Effector memory CD4-positive, alpha-beta T cell (primary cell): Measurements from ENCODE around the gene PRICKLE3.
"Not testable (repeated sequence)": the region's sequence is repeated elsewhere in the genome, so short reads cannot be mapped to it uniquely, and the experiment has no call there.

ENCODE experiments used
- DNase-seq, 3 donors: peaks; one replicate each; pipeline ENCODE4 v3.0.0-alpha.2; 2020
- H3K27ac ChIP-seq: 2 replicates; pipeline ENCODE4 v1.7.0; 2013; ENCODE audit warnings: mild to moderate bottlenecking, low read length, moderate library complexity; ENCODE audit not compliant: insufficient read depth, poor library complexity, severe bottlenecking
- H3K27me3 ChIP-seq: replicated peaks from 2 replicates; pipeline ENCODE4 v1.7.0; 2013; ENCODE audit warnings: mild to moderate bottlenecking, low read length; ENCODE audit not compliant: insufficient read depth, control insufficient read depth, poor library complexity, severe bottlenecking
- H3K36me3 ChIP-seq: 2 replicates; pipeline ENCODE4 v1.7.0; 2013; ENCODE audit warnings: mild to moderate bottlenecking, low read length, moderate library complexity; ENCODE audit not compliant: control insufficient read depth, insufficient read depth
- H3K4me1 ChIP-seq: 2 replicates; pipeline ENCODE4 v1.7.0; 2013; ENCODE audit warnings: low read length, mild to moderate bottlenecking; ENCODE audit not compliant: control insufficient read depth, insufficient read depth, poor library complexity, severe bottlenecking
- H3K4me3 ChIP-seq: 2 replicates; pipeline ENCODE4 v1.7.0; 2013; ENCODE audit warnings: low read length, low read depth, mild to moderate bottlenecking; ENCODE audit not compliant: insufficient read depth, poor library complexity, severe bottlenecking
- H3K9me3 ChIP-seq: 2 replicates; pipeline ENCODE4 v1.7.0; 2013; ENCODE audit warnings: mild to moderate bottlenecking, low read length, moderate library complexity; ENCODE audit not compliant: control insufficient read depth

PRICKLE3 gene

GRCh38 chrX:49127742-49128258 lies 58.4 kb downstream of the PRICKLE3 start:
- H3K27me3 ChIP-seq, H3K4me3 ChIP-seq, H3K4me1 ChIP-seq, H3K36me3 ChIP-seq, H3K27ac ChIP-seq, H3K9me3 ChIP-seq, DNase-seq: not testable (repeated sequence)
